GM12865 (cell line): ENCODE results near the gene BORCS8.
A peak's percentile ranks its signal among the peaks of the same experiment; 100 is the strongest.

ENCODE experiments used
- DNase-seq: peaks from one replicate; pipeline ENCODE4 v3.0.0; 2010; ENCODE audit warnings: low read depth
- H3K4me3 ChIP-seq: 2 replicates; pipeline ENCODE4 v1.5.1; 2011; ENCODE audit warnings: mild to moderate bottlenecking, low read depth, low read length, control low read depth
- CTCF ChIP-seq: IDR thresholded peaks from 2 replicates; pipeline ENCODE4 v1.5.1; 2011; ENCODE audit warnings: low read length, control low read depth, low read depth, inconsistent platforms; ENCODE audit not compliant: insufficient read depth; ENCODE audit errors: missing control alignments

Gene BORCS8

GRCh38 chr19:19232261-19232721 is 40.3 kb upstream of the BORCS8 start:
- DNase-seq, result no peak
- no peak overlapping the region for H3K4me3 ChIP-seq
- no peak for TF ChIP-seq CTCF

- no peak for TF ChIP-seq CTCF
- DNase-seq, result no peak
- H3K4me3 ChIP-seq, result no peak overlapping the region
Observed at GRCh38 chr19:19230999-19231398, 39.0 kb upstream of the BORCS8 start.

- no peak for TF ChIP-seq CTCF
- DNase-seq, result no peak
- no peak overlapping the region for H3K4me3 ChIP-seq
Observed at GRCh38 chr19:19229701-19230100, 37.7 kb upstream of the BORCS8 start.

GRCh38 chr19:19227217-19227616 is 35.3 kb upstream of the BORCS8 start:
- TF ChIP-seq CTCF, result no peak
- H3K4me3 ChIP-seq, result no peak overlapping the region
- DNase-seq, result no peak

- TF ChIP-seq CTCF, result no peak
- DNase-seq, result no peak
- H3K4me3 ChIP-seq, result no peak overlapping the region
Observed at GRCh38 chr19:19226663-19227062, 34.7 kb upstream of the BORCS8 start.

- no peak overlapping the region for H3K4me3 ChIP-seq
- DNase-seq, result no peak
- TF ChIP-seq CTCF, result no peak
Observed at GRCh38 chr19:19226204-19226603, 34.3 kb upstream of the BORCS8 start.

GRCh38 chr19:19224852-19225494 is 33.0 kb upstream of the BORCS8 start:
- DNase-seq, result peak; percentile 78
- peak; percentile 76 for TF ChIP-seq CTCF
- H3K4me3 ChIP-seq, result peak overlapping the region; percentile 25
